HG03045 (cell line): ENCODE results near the gene CYP3A7.
"Not testable (repeated sequence)": the region's sequence is repeated elsewhere in the genome, so short reads cannot be mapped to it uniquely, and the experiment has no call there.

ENCODE experiments used
- ATAC-seq: cut with Tn5 transposase; IDR thresholded peaks from one replicate; pipeline ENCODE4 v1.9.1; 2021; ENCODE audit warnings: mild to moderate bottlenecking, moderate library complexity; ENCODE audit not compliant: unreplicated experiment

Gene CYP3A7

GRCh38 chr7:99742737-99743394 is 7.9 kb upstream of the CYP3A7 start:
- ATAC-seq = no peak

- no peak for ATAC-seq
These were observed 6.4 kb upstream of the CYP3A7 start for GRCh38 chr7:99741441-99741795.

- no peak for ATAC-seq
These were observed 5.8 kb upstream of the CYP3A7 start for GRCh38 chr7:99740573-99741440.

DNA sequence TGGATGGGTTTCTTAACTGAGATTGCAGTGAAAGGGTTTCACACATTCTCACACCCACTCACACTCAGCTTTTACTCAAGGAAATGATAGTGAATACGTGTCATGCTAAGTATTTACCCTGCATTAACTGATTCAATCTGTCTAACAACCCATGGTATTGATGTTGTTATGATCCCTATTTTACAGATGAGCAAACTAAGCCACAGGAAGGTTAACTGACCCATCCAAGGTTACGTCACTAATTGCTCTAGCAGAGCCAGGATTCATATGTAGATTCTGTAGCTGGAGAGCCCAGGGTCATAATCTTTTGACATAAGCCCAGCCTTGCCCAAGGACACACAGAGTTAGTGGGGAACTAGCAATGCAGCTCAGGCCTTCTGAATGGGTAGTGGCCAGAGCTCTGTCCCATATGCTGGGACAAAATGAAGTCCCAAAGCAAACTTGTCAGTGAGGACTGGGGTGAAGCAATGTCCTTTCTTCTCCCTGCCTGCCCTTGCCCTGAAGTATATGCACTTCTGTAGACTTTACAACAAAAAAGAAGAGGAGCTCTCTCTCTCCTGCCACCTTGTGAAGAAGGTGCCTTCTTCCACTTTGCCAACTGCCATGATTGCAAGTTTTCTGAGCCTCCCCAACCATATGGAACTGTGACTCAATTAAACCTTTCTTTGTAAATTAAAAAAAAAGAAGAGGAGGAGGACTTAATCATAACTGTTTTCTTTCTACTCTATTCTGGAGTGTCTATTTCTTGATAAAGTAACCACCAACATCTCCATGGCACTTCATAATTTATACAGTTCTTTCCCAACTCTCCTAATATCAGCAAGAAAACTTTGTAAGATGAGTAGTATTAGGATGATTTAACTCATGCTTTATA is 4.9 kb upstream of the CYP3A7 start:
- ATAC-seq = no peak

DNA sequence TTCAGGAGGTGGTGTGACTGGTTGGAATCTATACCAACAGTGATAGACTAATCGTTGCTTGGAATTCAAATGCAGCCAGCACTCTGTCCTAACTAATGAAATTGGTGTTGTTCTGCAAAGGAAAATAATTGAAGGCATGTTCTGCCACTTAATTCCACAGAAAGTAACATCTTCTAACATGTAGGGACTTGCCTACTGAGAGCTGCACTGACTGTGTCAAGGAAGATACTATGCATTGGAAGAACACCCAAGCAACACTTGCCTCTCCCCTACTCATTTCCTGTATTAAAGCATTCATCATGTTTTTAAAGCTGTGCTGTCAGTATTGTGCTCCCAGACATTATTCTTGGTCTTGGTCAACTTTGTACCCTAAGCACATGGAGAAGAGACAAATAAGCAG is 2.7 kb upstream of the CYP3A7 start:
- ATAC-seq = no peak

DNA sequence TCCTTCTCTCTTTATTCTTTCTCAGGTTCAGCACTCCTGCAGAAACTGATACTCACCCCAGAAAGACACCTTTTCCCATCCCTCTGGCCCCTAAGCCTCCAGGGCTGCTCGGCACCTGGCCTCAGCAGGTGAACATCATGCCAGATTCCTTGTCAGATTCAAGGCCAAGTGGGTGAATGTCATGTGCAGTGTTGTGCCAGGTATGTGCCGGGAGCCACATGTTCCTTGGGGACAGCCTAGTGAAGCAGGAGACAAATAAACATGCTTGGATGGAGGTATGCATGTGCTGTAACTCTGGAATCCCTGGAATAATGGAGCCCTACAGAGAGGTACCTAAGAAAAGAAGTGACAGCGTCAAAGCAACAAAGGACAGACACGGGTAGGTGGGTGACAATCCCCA is 1.7 kb upstream of the CYP3A7 start:
- not testable (repeated sequence) for ATAC-seq

- no peak for ATAC-seq
These were observed 1.5 kb downstream of the CYP3A7 start for GRCh38 chr7:99733448-99733847.

GRCh38 chr7:99733003-99733402 is 2.0 kb downstream of the CYP3A7 start:
- no peak for ATAC-seq

DNA sequence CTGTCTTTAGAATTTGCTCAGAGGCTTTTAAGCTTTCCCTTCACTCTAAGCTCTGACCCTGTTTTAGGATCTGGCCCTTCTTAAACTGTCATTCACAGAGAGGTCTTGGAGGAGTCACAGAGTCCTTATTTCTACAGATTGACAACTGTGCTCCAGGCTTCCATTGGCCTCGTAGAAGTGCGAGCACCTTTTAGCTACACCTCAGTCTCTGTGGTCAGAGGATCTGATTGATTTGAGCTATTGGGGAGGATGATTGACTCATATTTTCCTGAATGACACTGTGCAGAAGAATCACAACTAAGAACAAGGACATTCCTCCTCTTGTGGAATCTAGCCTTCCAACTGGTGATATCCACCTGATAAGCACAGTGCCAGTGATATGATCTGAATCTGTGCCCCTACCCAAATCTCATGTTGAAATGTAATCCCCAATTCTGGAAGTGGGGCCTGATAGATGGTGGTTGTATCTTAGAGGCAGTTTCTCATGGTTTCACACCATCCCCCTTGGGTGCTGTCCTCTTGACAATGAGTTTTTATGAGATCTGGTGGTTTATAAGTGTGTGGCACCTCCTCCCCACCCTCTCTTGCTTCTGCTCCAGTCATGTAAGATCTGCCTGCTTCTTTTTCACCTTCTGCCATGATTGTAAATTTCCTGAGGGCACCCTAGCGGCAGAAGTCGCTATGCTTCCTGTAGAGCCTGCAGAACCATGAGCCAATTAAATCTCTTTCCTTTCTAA is 3.2 kb downstream of the CYP3A7 start:
- ATAC-seq = no peak

GRCh38 chr7:99730992-99731391 is 4.0 kb downstream of the CYP3A7 start:
- ATAC-seq = no peak

GRCh38 chr7:99730238-99730810 is 4.7 kb downstream of the CYP3A7 start:
- ATAC-seq = no peak

DNA sequence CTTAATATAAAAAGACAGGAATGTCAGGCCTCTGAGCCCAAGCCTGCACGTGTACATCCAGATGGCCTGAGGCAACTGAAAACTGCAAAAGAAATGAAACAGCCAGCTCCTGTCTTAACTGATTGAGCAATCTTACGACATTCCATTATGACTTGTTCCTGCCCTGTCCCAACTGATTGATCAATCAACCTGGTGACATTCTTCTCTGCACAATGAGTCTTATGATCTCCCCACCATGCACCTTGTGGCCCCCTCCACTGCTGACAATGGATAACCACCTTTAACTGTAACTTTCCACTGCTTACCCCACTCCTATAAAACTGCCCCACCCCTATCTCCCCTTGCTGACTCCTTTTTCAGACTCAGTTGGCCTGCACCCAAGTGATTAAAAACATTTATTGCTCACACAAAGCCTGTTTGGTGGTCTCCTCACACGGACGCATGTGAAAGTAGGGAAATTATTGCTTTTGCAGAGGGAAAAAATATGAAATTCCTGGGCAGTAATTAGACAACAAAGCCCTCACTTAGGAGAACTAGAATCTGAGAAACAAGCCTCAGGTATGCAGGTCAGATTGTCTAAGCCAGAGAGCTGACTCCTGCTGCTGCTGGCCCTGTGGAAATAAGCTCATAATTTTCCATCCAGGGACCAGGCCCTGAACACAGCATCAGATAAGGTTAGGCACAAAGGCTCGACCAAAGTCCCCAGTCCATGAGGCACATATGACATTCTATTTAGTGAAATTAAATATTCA is 5.3 kb downstream of the CYP3A7 start:
- no peak for ATAC-seq

DNA sequence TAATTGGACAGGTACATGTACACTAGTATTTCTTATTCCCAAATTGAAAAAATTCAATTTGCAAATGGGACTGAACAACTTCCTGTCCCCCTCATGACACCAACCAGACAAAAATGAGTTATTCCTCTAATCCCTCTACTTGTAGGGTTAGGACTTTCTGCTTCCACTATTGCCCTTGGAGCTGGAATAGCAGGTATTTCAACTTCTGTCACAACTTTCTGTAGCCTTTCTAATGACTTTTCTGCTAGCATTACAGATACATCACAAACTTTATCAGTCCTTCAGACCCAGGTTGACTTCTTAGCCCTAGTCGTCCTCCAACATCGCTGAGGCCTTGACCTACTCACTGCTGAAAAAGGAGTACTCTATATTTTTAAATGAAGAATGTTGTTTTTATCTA is 6.4 kb downstream of the CYP3A7 start:
- no peak for ATAC-seq

DNA sequence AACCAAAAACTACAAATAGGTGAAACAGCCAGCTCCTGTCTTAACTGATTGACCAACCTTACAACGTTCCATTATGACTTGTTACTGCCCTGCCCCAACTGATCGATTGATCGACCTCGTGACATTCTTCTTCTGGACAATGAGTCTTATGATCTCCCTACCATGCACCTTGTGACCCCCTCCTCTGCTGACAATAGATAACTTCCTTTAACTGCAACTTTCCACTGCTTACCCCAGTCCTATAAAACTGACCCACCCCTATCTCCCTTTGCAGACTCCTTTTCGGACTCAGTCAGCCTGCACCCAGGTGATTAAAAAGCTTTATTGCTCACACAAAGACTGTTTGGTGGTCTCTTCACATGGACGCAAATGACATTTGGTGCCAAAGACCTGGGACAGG is 11.8 kb downstream of the CYP3A7 start:
- ATAC-seq = not testable (repeated sequence)

- ATAC-seq = no peak
These were observed 14.0 kb downstream of the CYP3A7 start for GRCh38 chr7:99720800-99721595.

DNA sequence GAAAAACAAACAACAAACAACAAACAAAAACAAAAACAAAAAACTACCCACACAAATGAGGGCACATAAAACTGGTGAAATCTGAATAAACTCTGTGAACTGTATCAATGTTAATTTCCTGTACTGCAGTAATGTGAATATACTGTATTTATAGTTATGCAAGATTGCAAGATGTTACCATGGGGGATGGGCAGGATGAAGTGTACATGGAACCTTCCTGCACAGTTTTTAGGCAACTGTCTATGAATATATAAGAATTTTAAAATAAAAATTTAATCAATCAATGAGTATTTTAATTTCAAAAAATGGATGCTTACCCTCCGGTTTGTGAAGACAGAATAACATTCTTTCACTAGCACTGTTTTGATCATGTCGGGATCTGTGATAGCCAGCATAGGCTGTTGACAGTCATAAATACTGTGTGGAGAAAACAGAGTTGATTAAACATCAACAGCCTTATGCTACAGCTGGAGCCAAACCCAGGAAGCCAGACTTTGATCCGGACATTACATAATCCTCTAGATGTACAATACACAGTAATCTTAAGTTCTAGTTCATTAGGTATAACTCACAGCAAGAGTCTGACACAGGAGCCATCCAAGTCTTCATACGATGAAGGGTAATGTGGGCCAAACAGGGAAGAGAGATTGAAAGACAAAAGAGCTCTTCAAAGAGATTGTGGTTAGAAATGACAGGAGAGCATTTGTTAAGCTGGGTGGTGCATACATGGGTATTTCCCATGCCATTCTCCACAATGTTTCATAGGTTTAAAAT is 14.8 kb downstream of the CYP3A7 start:
- no peak for ATAC-seq

DNA sequence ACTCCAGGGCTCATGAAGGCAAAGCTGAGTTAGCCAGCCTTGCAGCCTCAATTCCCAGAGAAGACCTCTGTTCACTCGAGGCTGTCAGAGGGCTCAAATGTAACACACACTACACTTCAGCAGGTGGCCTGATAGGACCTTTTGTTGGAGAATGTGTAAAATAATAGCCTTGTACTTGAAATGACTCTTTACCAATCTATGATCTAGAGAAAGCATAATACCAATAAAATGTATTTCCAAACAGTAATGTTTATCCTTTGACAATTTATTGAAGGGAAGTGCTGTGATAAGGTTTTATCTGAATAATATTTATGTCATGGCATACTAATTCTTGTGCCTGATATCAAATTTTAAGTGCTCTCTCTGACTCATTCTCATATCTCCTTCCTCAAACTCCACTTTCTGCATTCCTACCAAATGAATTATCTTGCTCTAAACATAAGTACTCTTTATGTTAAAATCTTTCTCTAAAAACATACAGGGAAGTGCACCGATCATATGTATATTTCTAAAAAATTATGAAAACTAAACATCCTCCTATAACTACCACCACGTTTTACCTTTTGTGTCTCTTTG is 20.9 kb downstream of the CYP3A7 start:
- ATAC-seq = no peak
